ENCODE measurements around the gene FOXP3.

Gene FOXP3

GRCh38 chrX:49268702-49269009 lies 4.1 kb upstream of the FOXP3 start:
- Mint-ChIP-seq H3K36me3 (ENCODE audit: low read depth) (peaks cover 5% of the 10 kb centered on the region), H3K9me3 (no peaks in the 10 kb centered on the region), H3K4me3 (peak overlapping the region; percentile 92), H3K27ac (peak overlapping the region; percentile 99), H3K4me1 (peaks cover 62% of the 10 kb centered on the region), H3K27me3 (peaks cover 3% of the 10 kb centered on the region)
- no peak for DNase-seq
- no peak for ATAC-seq

GRCh38 chrX:49266523-49267445 lies 2.3 kb upstream of the FOXP3 start:
- no peak overlapping the region for H3K27ac Mint-ChIP-seq

GRCh38 chrX:49263631-49264030 lies 879 bp downstream of the FOXP3 start:
- no peak for DNase-seq
- Mint-ChIP-seq H3K4me1 (peaks cover 53% of the 10 kb centered on the region), H3K27ac (peak overlapping the region; percentile 71), H3K27me3 (no peaks in the 10 kb centered on the region), H3K36me3 (ENCODE audit: low read depth) (no peaks in the 10 kb centered on the region), H3K9me3 (no peaks in the 10 kb centered on the region), H3K4me3 (peak overlapping the region; percentile 67)
- ATAC-seq = no peak

More at GRCh38 chrX:49266523-49267445, 2.3 kb upstream of the FOXP3 start:
- ATAC-seq (no peak), DNase-seq (no peak)
- no peaks in the 10 kb centered on the region for H3K9me3 Mint-ChIP-seq
- H3K4me1 Mint-ChIP-seq = peaks cover 63% of the 10 kb centered on the region
- H3K27me3 Mint-ChIP-seq = peaks cover 3% of the 10 kb centered on the region
- H3K4me3 Mint-ChIP-seq = no peak overlapping the region
- H3K36me3 Mint-ChIP-seq (ENCODE audit: low read depth) = peaks cover 5% of the 10 kb centered on the region

- Mint-ChIP-seq H3K4me1 (peaks cover 53% of the 10 kb centered on the region), H3K27ac (peak overlapping the region; percentile 76), H3K9me3 (no peaks in the 10 kb centered on the region), H3K4me3 (peak overlapping the region; percentile 24), H3K27me3 (no peaks in the 10 kb centered on the region), H3K36me3 (ENCODE audit: low read depth) (no peaks in the 10 kb centered on the region)
- DNase-seq (no peak), ATAC-seq (peak; percentile 88)
Observed at GRCh38 chrX:49262603-49263002, 1.9 kb downstream of the FOXP3 start.

GRCh38 chrX:49260221-49260985 lies 4.1 kb downstream of the FOXP3 start:
- Mint-ChIP-seq H3K27me3 (no peaks in the 10 kb centered on the region), H3K9me3 (no peaks in the 10 kb centered on the region), H3K27ac (no peak overlapping the region), H3K4me1 (peaks cover 57% of the 10 kb centered on the region), H3K36me3 (ENCODE audit: low read depth) (no peaks in the 10 kb centered on the region), H3K4me3 (no peak overlapping the region)
- no peak for ATAC-seq
- DNase-seq = no peak

GRCh38 chrX:49258749-49259124 lies 5.8 kb downstream of the FOXP3 start:
- no peaks in the 10 kb centered on the region for H3K36me3 Mint-ChIP-seq (ENCODE audit: low read depth)
- peaks cover 40% of the 10 kb centered on the region for H3K4me1 Mint-ChIP-seq
- peak overlapping the region; percentile 37 for H3K27ac Mint-ChIP-seq
- no peaks in the 10 kb centered on the region for H3K9me3 Mint-ChIP-seq
- no peak for ATAC-seq
- no peak overlapping the region for H3K4me3 Mint-ChIP-seq
- no peak for DNase-seq
- no peaks in the 10 kb centered on the region for H3K27me3 Mint-ChIP-seq

- H3K36me3 Mint-ChIP-seq (ENCODE audit: low read depth) = no peaks in the 10 kb centered on the region
- DNase-seq = no peak
- peaks cover 35% of the 10 kb centered on the region for H3K4me1 Mint-ChIP-seq
- H3K27ac Mint-ChIP-seq = peak overlapping the region; percentile 52
- peak; percentile 8 for ATAC-seq
- H3K9me3 Mint-ChIP-seq = no peaks in the 10 kb centered on the region
- H3K4me3 Mint-ChIP-seq = no peak overlapping the region
- H3K27me3 Mint-ChIP-seq = no peaks in the 10 kb centered on the region
Observed at GRCh38 chrX:49257846-49258748, 6.4 kb downstream of the FOXP3 start.

- DNase-seq = no peak
- H3K4me3 Mint-ChIP-seq = peak overlapping the region; percentile 14
- peak; percentile 48 for ATAC-seq
- H3K36me3 Mint-ChIP-seq (ENCODE audit: low read depth) = no peaks in the 10 kb centered on the region
- peaks cover 27% of the 10 kb centered on the region for H3K4me1 Mint-ChIP-seq
- no peaks in the 10 kb centered on the region for H3K27me3 Mint-ChIP-seq
- H3K27ac Mint-ChIP-seq = peak overlapping the region; percentile 52
- H3K9me3 Mint-ChIP-seq = no peaks in the 10 kb centered on the region
Observed at GRCh38 chrX:49257074-49257790, 7.3 kb downstream of the FOXP3 start.

GRCh38 chrX:49256268-49256995 lies 8.1 kb downstream of the FOXP3 start:
- no peak for ATAC-seq
- peaks cover 21% of the 10 kb centered on the region for H3K4me1 Mint-ChIP-seq
- no peaks in the 10 kb centered on the region for H3K27me3 Mint-ChIP-seq
- DNase-seq = no peak
- H3K4me3 Mint-ChIP-seq = no peak overlapping the region
- no peak overlapping the region for H3K27ac Mint-ChIP-seq
- H3K9me3 Mint-ChIP-seq = no peaks in the 10 kb centered on the region
- no peaks in the 10 kb centered on the region for H3K36me3 Mint-ChIP-seq (ENCODE audit: low read depth)

- no peak overlapping the region for H3K27ac Mint-ChIP-seq
- H3K9me3 Mint-ChIP-seq = no peaks in the 10 kb centered on the region
- no peak for DNase-seq
- H3K4me1 Mint-ChIP-seq = peaks cover 24% of the 10 kb centered on the region
- no peak for ATAC-seq
- H3K27me3 Mint-ChIP-seq = no peaks in the 10 kb centered on the region
- H3K4me3 Mint-ChIP-seq = no peak overlapping the region
- peaks cover 2% of the 10 kb centered on the region for H3K36me3 Mint-ChIP-seq (ENCODE audit: low read depth)
Observed at GRCh38 chrX:49254639-49255038, 9.9 kb downstream of the FOXP3 start.

- Mint-ChIP-seq H3K4me1 (peaks cover 6% of the 10 kb centered on the region), H3K9me3 (no peaks in the 10 kb centered on the region), H3K27me3 (no peaks in the 10 kb centered on the region), H3K27ac (no peak overlapping the region), H3K4me3 (no peak overlapping the region), H3K36me3 (ENCODE audit: low read depth) (peaks cover 5% of the 10 kb centered on the region)
- no peak for ATAC-seq
- no peak for DNase-seq
Observed at GRCh38 chrX:49251325-49251724, 13.2 kb downstream of the FOXP3 start.

- DNase-seq (no peak), ATAC-seq (no peak)
- Mint-ChIP-seq H3K4me3 (no peak overlapping the region), H3K9me3 (no peaks in the 10 kb centered on the region), H3K36me3 (ENCODE audit: low read depth) (peaks cover 5% of the 10 kb centered on the region), H3K27ac (peak overlapping the region; percentile 73), H3K4me1 (peaks cover 6% of the 10 kb centered on the region), H3K27me3 (no peaks in the 10 kb centered on the region)
Observed at GRCh38 chrX:49250578-49250977, 13.9 kb downstream of the FOXP3 start.

- DNase-seq = no peak
- H3K4me3 Mint-ChIP-seq = no peak overlapping the region
- no peak overlapping the region for H3K27ac Mint-ChIP-seq
- H3K27me3 Mint-ChIP-seq = no peaks in the 10 kb centered on the region
- H3K9me3 Mint-ChIP-seq = no peaks in the 10 kb centered on the region
- no peak for ATAC-seq
- peaks cover 6% of the 10 kb centered on the region for H3K4me1 Mint-ChIP-seq
- H3K36me3 Mint-ChIP-seq (ENCODE audit: low read depth) = peaks cover 5% of the 10 kb centered on the region
Observed at GRCh38 chrX:49250066-49250465, 14.4 kb downstream of the FOXP3 start.
